WERI-Rb-1 (cell line): Measurements from ENCODE around the gene ITGB4.

Experiments used
- DNase-seq: peaks from one replicate; pipeline ENCODE4 v3.0.0-alpha.2; 2020
- H3K27ac ChIP-seq: fragments of 250-450 bp; sonication (Bioruptor Pico); 2 replicates; pipeline ENCODE4 v1.5.1; 2020; ENCODE audit warnings: mild to moderate bottlenecking, moderate library complexity
- H3K27me3 ChIP-seq: fragments of 250-450 bp; sonication (Bioruptor Pico); 2 replicates; pipeline ENCODE4 v1.5.1; 2021; ENCODE audit warnings: mild to moderate bottlenecking, low read depth, moderate library complexity; ENCODE audit not compliant: insufficient read depth, severe bottlenecking
- H3K36me3 ChIP-seq: fragments of 250-450 bp; sonication (Bioruptor Pico); 2 replicates; pipeline ENCODE4 v1.5.1; 2020; ENCODE audit warnings: mild to moderate bottlenecking, moderate library complexity
- H3K4me3 ChIP-seq: 2 replicates; pipeline ENCODE4 v1.5.1; 2011; ENCODE audit warnings: low read depth, mild to moderate bottlenecking, control low read depth, low read length
- H3K9me3 ChIP-seq: fragments of 250-450 bp; sonication (Bioruptor Pico); 2 replicates; pipeline ENCODE4 v1.5.1; 2021; ENCODE audit warnings: mild to moderate bottlenecking, moderate library complexity; ENCODE audit not compliant: severe bottlenecking
- TF ChIP-seq, protein P1 (sequence below): IDR thresholded peaks from 2 replicates; pipeline ENCODE4 v1.5.1; 2011; ENCODE audit warnings: low read depth, mild to moderate bottlenecking, control low read depth, inconsistent platforms, low read length

ITGB4 gene

DNA sequence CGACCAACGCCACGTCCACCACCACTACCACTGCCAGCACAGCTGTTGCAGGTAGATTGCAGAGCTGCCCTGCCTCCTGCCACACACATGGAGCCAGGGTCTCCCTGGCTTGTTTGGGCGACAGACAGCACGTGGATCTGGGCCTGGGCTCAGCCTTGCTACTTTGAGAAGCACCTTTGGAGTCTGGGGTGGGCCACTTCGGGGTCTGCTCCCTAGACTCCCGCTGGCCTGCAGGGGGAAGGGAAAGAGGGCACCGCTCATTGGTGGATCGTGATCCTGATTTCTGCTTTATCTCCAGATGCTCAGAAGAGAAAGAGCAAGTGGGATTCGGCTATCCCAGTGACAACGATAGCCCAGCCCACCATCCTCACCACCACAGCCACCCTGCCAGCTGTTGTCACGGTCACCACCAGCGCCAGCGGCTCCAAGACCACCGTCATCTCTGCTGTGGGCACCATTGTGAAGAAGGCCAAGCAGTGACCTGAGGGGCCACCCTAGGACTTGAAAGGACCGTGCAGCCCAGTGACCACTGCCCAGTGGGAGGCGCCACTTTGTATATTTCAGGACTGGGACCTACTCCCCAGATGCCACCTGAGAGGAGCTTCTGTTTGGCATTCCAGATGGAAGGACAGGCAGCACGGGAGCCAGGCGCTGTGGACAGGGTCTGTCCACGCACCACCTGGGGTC lies 15.1 kb upstream of the ITGB4 start:
- DNase-seq = no peak
- TF ChIP-seq, protein P1, sequence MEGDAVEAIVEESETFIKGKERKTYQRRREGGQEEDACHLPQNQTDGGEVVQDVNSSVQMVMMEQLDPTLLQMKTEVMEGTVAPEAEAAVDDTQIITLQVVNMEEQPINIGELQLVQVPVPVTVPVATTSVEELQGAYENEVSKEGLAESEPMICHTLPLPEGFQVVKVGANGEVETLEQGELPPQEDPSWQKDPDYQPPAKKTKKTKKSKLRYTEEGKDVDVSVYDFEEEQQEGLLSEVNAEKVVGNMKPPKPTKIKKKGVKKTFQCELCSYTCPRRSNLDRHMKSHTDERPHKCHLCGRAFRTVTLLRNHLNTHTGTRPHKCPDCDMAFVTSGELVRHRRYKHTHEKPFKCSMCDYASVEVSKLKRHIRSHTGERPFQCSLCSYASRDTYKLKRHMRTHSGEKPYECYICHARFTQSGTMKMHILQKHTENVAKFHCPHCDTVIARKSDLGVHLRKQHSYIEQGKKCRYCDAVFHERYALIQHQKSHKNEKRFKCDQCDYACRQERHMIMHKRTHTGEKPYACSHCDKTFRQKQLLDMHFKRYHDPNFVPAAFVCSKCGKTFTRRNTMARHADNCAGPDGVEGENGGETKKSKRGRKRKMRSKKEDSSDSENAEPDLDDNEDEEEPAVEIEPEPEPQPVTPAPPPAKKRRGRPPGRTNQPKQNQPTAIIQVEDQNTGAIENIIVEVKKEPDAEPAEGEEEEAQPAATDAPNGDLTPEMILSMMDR = no peak
- Histone ChIP-seq H3K36me3 (peaks cover 78% of the 10 kb centered on the region), H3K27me3 (no peaks in the 10 kb centered on the region), H3K4me3 (no peak overlapping the region), H3K27ac (no peak overlapping the region), H3K9me3 (no peaks in the 10 kb centered on the region)

DNA sequence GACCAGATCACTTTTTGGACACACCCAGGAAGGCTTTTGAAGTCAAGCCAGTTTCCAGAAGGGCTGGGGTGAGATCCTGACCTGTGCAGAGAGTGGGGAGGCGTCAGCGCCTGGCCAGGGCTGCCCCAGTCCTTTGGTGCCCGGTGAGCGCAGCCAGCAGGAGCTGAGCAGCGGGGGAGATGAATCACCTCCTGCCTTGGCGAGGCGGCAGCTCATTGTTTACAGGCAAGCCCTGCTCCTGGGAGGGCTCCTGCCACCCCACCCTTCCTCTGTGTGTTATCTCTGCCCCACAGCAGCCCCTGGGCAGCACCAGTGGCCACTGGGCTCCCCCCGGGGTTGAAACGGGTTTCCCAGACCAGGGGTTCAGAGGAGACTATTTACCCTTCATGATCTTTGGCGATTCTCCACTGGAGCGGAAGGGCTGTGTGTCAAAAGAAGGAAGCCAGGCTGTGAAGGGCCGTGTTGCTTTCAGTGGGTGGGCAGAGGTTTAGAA lies 14.1 kb upstream of the ITGB4 start:
- TF ChIP-seq, protein P1 = no peak
- Histone ChIP-seq H3K9me3 (no peaks in the 10 kb centered on the region), H3K27me3 (no peaks in the 10 kb centered on the region), H3K4me3 (no peak overlapping the region), H3K27ac (no peak overlapping the region), H3K36me3 (peaks cover 68% of the 10 kb centered on the region)
- no peak for DNase-seq

DNA sequence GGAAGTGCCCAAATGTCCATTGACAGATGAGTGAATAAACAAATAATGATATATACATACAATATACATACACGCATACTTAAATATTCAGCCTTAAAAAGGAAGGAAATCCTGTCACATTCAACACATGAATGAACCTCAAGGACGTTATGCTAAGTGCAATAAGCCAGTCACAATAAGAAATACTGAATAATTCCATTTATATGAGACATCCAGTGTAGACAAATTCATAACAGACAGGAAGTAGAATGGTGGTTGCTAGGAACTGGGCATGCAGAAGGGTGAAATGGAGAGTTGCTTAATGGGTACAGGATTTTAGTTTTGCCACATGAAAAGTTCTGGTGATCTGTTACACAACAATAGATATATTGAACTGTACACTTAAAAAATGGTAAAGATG lies 8.8 kb upstream of the ITGB4 start:
- Histone ChIP-seq H3K27me3 (peaks cover 12% of the 10 kb centered on the region), H3K9me3 (no peaks in the 10 kb centered on the region), H3K36me3 (peaks cover 15% of the 10 kb centered on the region), H3K27ac (no peak overlapping the region), H3K4me3 (no peak overlapping the region)
- TF ChIP-seq, protein P1 = no peak
- no peak for DNase-seq

DNA sequence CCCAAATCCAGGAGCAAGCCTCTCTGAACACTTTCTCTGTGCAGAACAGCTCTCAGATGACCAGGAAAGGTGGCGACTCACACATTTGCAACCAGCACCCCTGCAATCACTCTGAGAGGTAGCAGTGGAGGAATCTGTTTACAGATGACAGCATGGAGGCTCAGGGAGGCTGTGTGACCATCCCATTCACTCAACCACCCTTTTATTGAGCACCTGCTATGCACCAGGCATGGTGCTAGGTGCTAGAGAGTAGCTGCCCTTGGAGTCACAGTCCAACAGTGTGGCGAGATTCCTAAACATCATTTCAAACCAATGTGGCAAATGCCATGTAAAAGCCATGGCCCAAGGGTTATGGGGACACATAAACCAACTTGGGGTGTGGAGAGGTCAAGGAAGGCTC lies 1.5 kb upstream of the ITGB4 start:
- DNase-seq = no peak
- no peak overlapping the region for H3K27ac ChIP-seq
- H3K36me3 ChIP-seq = no peaks in the 10 kb centered on the region
- H3K27me3 ChIP-seq = peaks cover 62% of the 10 kb centered on the region
- H3K9me3 ChIP-seq = no peaks in the 10 kb centered on the region
- TF ChIP-seq, protein P1 = no peak
- no peak overlapping the region for H3K4me3 ChIP-seq

DNA sequence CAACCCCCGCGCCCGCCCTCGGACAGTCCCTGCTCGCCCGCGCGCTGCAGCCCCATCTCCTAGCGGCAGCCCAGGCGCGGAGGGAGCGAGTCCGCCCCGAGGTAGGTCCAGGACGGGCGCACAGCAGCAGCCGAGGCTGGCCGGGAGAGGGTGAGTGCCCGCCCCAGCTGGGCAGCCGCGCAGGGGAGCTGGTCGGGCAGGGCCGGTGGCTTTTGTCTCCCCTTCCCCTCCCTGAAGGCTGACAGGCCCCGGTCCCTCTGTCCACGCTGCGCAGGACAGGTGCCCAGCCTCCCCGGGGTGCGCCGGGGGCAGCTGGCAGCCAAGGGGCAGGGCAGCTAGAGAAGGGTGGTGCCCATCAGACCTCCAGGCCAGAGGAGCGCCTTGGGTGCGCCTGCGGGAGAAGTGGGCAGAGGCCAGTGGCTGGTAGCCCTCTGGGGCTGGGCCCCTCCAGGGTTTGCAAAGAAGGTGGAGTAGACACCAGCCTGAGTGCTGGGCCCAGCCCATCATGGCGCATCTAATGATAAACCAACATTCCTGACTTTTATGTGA lies 278 bp downstream of the ITGB4 start:
- no peak for DNase-seq
- Histone ChIP-seq H3K27me3 (peaks cover 55% of the 10 kb centered on the region), H3K4me3 (peak overlapping the region; percentile 50), H3K9me3 (no peaks in the 10 kb centered on the region), H3K36me3 (no peaks in the 10 kb centered on the region), H3K27ac (no peak overlapping the region)
- TF ChIP-seq, protein P1 = no peak
